Thoracic aorta (tissue), 2 donors: Measurements from ENCODE around the gene BCOR. TPM values are rescaled to one million over a fixed set of nuclear protein-coding genes. Genes with fewer than 3 reads are reported as not detected.

Experiments
- ATAC-seq: fragments of 150-250 bp; one replicate; pipeline ENCODE4 v1.8.0; 2017; ENCODE audit warnings: low read depth; ENCODE audit not compliant: insufficient number of reproducible peaks, low FRiP score
- DNase-seq: peaks from one replicate; pipeline ENCODE4 v3.0.0-alpha.2; 2020; ENCODE audit warnings: low spot score
- H3K27ac ChIP-seq, 2 donors: fragments of 200-600 bp; sonication (generic); 1 replicate in 1 of 2; 2 replicates in 1 of 2; pipeline ENCODE4 v1.5.1; 2016; ENCODE audit warnings: mild to moderate bottlenecking in 2 of 2, moderate library complexity in 2 of 2
- H3K27me3 ChIP-seq: fragments of 200-600 bp; sonication (generic); replicated peaks from 2 replicates; pipeline ENCODE4 v1.6.0; 2016; ENCODE audit warnings: mild to moderate bottlenecking; ENCODE audit not compliant: insufficient read depth
- H3K36me3 ChIP-seq: fragments of 200-600 bp; sonication (generic); one replicate; pipeline ENCODE4 v1.5.1; 2016
- H3K4me1 ChIP-seq, 2 donors: fragments of 200-600 bp; sonication (generic); 1 replicate in 1 of 2; 2 replicates in 1 of 2; pipeline versions ENCODE4 v1.5.1 to v1.6.0; 2016; ENCODE audit warnings: low read depth in 2 of 2, mild to moderate bottlenecking in 1 of 2; ENCODE audit not compliant: control insufficient read depth in 1 of 2
- H3K4me3 ChIP-seq: fragments of 200-600 bp; sonication (generic); 2 replicates; pipeline ENCODE4 v1.5.1; 2016; ENCODE audit warnings: mild to moderate bottlenecking
- H3K9me3 ChIP-seq: fragments of 200-600 bp; sonication (generic); 2 replicates; pipeline ENCODE4 v1.5.1; 2016
- total RNA-seq, 2 donors: library from RNA; depleted of rRNA; stranded (reverse); fragments of >200 nt; gene quantifications; one replicate each; pipeline versions ENCODE4 v1.1.0 to v1.2.3, GENCODE V29; 2016
- TF ChIP-seq, protein P1 (sequence below): fragments of 200-600 bp; sonication (generic); IDR thresholded peaks from one replicate; pipeline ENCODE4 v1.5.1; 2019; ENCODE audit warnings: antibody characterized with exemption

Gene BCOR
- total RNA-seq, 2 donors from 2014 or later: 28.6 to 30.7 TPM

DNA sequence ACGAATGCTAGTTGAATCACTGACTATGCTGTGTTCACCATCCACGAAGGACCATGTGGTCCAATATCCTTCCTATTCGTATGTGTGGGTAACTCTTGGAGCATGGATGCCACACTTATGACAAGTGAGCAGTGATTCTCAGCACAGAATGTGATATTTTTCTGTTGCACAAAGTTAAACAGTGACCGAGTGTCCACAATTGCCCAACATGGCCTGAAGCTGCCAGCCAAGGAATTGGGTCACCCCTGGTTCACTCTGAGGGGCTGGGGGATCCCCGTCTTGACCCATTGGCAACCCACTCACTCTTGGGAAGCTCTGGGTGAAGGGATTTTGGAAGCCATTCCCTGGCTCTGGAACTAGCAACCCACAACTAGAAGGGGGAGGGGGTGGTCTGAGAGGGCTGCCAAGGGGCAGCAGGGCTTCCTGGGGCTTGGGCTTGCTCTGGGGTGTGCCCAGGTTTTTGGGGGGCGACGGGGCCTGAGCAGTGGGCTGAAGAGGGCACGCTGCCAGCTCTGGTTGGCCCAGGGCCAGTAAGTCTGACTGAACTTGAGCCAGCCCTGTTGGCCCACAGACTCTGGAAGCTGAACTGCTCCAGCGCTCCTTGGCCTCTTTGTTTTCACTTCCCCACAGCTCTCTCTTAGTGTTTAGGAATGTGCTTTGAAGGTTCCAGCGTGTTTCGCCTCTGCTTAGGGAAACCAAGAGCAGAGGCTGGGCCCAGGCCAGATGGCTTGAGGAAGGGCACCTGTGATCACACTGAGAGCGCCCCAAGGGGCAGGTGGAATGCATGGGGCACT lies 43.1 kb upstream of the BCOR start:
- H3K27ac ChIP-seq: peak overlapping the region; percentile 50 to 65
- H3K9me3 ChIP-seq: no peaks in the 10 kb centered on the region
- peak; percentile 47 for ATAC-seq
- no peak overlapping the region for H3K4me3 ChIP-seq
- TF ChIP-seq, protein P1, sequence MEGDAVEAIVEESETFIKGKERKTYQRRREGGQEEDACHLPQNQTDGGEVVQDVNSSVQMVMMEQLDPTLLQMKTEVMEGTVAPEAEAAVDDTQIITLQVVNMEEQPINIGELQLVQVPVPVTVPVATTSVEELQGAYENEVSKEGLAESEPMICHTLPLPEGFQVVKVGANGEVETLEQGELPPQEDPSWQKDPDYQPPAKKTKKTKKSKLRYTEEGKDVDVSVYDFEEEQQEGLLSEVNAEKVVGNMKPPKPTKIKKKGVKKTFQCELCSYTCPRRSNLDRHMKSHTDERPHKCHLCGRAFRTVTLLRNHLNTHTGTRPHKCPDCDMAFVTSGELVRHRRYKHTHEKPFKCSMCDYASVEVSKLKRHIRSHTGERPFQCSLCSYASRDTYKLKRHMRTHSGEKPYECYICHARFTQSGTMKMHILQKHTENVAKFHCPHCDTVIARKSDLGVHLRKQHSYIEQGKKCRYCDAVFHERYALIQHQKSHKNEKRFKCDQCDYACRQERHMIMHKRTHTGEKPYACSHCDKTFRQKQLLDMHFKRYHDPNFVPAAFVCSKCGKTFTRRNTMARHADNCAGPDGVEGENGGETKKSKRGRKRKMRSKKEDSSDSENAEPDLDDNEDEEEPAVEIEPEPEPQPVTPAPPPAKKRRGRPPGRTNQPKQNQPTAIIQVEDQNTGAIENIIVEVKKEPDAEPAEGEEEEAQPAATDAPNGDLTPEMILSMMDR: no peak
- peaks cover 8 to 24% of the 10 kb centered on the region in 2 donors for H3K4me1 ChIP-seq
- DNase-seq: no peak
- H3K27me3 ChIP-seq: no peaks in the 10 kb centered on the region
- H3K36me3 ChIP-seq: no peaks in the 10 kb centered on the region

DNA sequence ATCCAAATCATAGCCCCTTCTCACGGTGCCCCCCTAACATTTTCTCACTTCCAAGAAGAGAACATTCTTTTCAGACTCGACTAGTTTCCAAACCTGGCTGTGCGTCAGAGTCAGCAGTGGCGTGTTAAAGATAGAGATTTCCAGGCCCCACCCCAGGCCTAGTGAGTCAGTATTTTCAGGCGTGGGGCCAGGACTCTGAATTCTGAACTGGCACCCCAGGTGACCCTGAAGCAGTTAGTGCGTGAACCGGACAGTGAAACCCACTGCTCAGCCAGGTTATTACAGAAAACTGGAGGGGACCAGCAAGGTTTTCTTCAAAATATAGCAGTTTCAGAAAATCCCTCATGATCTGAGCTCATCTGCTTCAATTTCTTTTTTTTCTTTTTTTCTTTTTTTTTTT lies 35.0 kb upstream of the BCOR start:
- Histone ChIP-seq H3K4me3 (peak overlapping the region; percentile 8), H3K27me3 (no peaks in the 10 kb centered on the region), H3K4me1 (peaks cover 0 to 28% of the 10 kb centered on the region in 2 donors), H3K27ac (peak overlapping the region; percentile 84 to 88), H3K36me3 (no peaks in the 10 kb centered on the region), H3K9me3 (no peaks in the 10 kb centered on the region)
- DNase-seq (peak; percentile 55), ATAC-seq (peak; percentile 67)
- TF ChIP-seq, protein P1: no peak

DNA sequence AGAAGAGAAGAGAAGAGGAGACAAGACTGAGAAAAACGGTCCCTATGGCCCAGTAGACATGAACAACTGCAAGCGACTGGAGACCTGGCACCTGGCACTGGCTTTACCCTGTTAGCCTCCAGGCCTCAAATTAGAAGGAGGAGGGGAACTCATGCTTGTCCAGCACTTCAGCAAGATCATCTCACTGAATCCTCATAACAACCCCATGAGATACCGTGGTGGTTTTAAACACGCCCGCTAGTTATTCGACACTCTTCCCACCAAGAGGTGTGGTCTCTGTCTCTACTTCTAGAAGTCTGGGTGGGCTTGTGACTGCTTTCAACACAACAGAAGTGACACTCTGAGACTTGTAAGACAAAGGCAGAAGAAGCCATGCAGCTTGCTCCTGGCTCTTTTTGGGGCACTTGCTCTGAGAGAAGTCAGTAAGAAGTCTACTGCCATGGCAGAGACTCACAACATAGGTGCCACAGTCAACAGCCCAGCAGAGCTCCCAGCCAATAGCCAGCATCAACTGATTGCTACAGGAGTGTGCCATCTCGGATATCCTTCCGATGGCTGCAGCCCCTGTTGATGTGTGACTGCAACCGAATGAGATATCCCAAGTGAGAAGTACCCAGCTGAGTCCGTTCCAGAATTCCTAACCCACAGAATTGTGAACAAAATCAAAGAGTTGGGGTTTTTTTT lies 34.0 kb upstream of the BCOR start:
- no peak for ATAC-seq
- TF ChIP-seq, protein P1: no peak
- H3K27me3 ChIP-seq: no peaks in the 10 kb centered on the region

DNA sequence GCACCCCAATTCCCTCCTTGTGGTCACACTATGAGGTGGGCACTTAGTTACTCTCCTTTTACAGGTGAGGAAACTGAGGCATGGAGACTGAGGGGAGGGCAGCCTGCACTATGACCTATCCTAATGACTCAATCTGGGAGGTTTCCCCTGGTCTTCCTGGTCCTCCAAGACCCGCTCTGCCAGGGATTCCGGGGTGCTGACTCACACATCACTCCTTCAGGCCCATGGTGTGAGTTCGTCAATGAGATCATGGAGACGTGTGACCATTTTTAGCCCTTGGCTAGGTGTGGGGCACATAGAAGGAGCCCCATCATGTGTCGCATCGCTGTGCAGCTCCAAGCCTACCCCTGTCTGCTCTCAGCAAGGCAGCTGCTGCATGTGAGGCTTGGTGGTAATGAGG lies 32.4 kb upstream of the BCOR start:
- Histone ChIP-seq H3K4me1 (peaks cover 0 to 28% of the 10 kb centered on the region in 2 donors), H3K27me3 (no peaks in the 10 kb centered on the region), H3K9me3 (no peaks in the 10 kb centered on the region), H3K36me3 (no peaks in the 10 kb centered on the region), H3K4me3 (no peak overlapping the region), H3K27ac (peak overlapping the region; percentile 84 to 88)
- ATAC-seq (peak; percentile 55), DNase-seq (no peak)
- TF ChIP-seq, protein P1: no peak

More for the DNA sequence above, 34.0 kb upstream of the BCOR start:
- Histone ChIP-seq H3K27ac (peak overlapping the region; percentile 84 to 88), H3K4me1 (peaks cover 0 to 28% of the 10 kb centered on the region in 2 donors), H3K9me3 (no peaks in the 10 kb centered on the region), H3K36me3 (no peaks in the 10 kb centered on the region), H3K4me3 (no peak overlapping the region)
- DNase-seq: no peak

DNA sequence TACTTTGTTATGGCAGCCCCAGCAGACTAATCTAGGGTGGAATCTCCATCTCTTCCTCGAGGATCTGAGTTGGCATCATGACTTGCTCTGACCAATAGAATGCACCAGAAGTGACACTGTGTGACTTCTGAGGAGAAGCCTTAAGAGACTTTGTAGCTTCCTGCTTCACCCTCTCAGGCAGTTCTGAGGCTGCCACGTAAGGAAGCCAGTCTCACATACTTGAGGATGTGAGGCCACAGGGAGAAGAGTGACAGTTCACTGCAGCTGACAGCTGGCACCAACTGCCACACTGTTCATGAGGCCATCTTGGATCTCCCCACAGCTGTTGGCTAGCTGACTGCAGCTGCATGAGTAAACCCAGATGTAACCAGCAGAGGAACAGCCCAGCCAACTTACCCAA lies 29.3 kb upstream of the BCOR start:
- no peaks in the 10 kb centered on the region for H3K36me3 ChIP-seq
- no peaks in the 10 kb centered on the region for H3K9me3 ChIP-seq
- DNase-seq (no peak), ATAC-seq (no peak)
- no peak overlapping the region for H3K27ac ChIP-seq
- H3K27me3 ChIP-seq: no peaks in the 10 kb centered on the region
- H3K4me1 ChIP-seq: peaks cover 0 to 25% of the 10 kb centered on the region in 2 donors
- no peak overlapping the region for H3K4me3 ChIP-seq
- TF ChIP-seq, protein P1: no peak
